Measurements from ENCODE around the gene GALNT17.
"Not testable (repeated sequence)": the region's sequence is repeated elsewhere in the genome, so short reads cannot be mapped to it uniquely, and the experiment has no call there.

Gene GALNT17

GRCh38 chr7:71229699-71230098 lies 97.8 kb downstream of the GALNT17 start:
- H3K4me3 ChIP-seq (ENCODE audit: low read depth, low read length), result no peak overlapping the region

GRCh38 chr7:71235253-71235652 lies 103.3 kb downstream of the GALNT17 start:
- H3K4me3 ChIP-seq (ENCODE audit: low read depth, low read length), result no peak overlapping the region

DNA sequence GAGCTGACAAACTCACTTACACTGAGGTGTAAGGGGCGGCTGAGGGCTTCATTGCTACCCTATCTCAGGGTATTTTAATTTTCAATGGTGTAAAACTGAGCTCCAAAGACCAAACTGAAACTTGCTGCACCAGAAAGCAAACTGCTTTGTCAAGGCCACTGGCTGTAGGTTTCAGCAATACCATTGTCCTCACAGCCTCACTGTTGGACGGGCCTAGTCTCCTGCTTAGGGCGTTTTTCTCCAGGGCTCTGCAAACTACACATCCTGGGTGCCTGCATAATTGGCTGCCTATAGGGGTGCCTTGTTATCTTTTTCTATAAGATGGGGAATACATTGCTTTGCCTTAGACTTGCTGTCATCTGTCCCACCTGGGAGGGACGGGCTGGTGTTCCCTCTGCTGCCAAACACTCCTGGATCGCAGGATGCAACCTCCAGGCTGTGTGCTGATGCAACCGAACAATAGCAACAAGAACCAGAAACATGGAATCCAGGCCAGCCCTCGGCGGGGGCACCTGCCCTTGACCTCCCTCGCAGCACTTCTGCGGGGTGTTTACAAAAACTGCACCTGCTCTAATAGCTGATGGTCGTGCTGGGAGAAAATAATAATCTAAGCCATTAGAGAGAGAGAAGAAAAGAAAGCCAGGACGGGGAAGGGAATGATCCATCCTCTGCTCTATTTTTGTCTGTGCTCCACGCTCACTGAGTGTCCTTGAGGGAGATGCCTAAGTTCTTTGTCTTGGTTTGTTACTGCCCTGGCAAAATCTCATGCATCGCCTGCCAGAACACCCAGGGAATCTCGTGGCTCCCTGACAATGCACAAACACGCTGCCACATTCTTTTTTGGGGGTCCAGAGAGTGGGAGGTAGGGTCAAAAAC lies 104.5 kb downstream of the GALNT17 start:
- H3K4me3 ChIP-seq (ENCODE audit: low read depth, low read length), result no peak overlapping the region

DNA sequence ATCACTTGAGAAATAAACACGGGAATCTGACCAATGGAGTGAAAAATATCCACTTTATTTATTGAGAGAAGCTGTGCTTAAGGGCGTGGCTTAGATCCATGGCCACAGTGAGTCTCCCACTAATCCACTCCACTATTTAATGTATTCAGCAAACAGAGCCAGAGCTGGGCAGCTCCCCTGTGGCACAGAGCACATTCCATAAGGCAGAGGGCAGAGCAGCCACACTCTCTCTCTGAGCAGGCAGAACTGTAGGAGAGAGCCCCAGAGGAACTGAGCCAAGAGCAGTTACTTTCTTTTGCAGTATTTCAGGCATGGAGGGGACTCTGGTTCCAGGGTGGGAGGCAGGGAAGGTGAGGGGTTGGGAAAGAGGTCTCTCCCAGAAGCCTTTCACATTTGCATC lies 106.0 kb downstream of the GALNT17 start:
- no peak overlapping the region for H3K4me3 ChIP-seq (ENCODE audit: low read depth, low read length)

DNA sequence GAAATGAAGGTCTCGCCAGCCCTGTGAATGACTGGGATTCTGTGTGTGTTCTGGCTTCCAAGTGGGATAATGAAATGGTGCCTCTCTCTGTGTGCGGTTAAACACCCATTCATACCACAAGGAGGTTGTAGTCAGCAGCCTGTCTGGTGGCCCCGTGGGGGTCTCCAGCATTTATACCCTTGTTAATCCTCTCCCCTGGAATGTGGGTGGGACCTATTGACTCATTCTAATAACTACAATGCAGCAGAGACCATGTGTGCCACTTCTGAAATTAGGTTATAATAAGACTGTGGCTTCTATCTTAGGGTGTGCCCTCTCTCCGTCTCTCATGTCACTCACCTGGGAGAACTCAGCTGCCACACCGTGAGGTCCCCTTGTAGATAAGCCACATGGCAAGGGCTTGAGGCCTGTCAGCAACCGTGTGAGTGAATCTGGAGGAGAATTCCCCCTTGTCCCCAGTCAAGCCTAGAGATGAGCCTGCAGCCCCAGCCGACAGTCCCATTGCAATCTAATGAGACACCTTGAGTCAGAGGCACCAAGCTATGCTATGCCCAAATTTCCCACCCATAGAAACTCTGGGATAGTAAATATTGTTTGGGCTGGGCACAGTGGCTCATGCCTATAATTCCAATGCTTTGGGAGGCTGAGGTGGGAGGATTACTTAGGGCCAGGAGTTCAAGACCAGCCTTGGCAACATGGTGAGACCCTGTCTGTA lies 106.8 kb downstream of the GALNT17 start:
- no peak overlapping the region for H3K4me3 ChIP-seq (ENCODE audit: low read depth, low read length)

- no peak overlapping the region for H3K4me3 ChIP-seq (ENCODE audit: low read depth, low read length)
Observed at GRCh38 chr7:71239586-71240268, 107.8 kb downstream of the GALNT17 start.

DNA sequence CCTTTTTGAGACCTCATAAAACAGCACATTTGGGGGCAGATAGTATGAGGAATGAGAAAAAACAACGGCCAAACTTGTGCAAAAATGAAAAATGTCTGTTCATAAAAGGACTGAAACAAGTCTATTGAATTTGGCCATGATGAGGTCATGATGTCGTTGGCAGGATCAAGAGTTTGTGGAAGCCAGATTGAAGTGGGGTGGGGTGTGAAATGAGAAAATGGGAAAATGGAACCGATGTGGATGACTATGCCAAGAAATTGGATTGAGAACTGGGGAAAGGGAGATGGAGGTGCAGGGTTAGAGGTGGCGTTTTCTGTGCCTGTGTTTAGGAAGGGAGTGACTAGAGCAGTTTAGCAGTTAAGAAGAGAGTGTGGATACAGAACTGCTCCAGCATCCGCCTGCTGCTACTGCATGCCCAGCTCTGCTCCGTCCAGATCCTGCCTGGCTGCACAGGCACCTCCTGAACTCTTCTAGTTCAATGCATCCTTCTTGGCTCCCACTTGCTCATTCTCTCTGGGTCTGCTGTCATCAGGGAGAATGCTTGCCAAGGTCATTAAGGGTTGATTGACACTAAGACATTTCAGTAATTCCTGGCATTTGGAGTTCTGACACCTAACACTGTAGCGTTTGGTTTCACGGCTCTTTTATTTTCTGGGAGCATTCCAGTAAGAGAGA lies 111.9 kb downstream of the GALNT17 start:
- no peak overlapping the region for H3K4me3 ChIP-seq (ENCODE audit: low read depth, low read length)

DNA sequence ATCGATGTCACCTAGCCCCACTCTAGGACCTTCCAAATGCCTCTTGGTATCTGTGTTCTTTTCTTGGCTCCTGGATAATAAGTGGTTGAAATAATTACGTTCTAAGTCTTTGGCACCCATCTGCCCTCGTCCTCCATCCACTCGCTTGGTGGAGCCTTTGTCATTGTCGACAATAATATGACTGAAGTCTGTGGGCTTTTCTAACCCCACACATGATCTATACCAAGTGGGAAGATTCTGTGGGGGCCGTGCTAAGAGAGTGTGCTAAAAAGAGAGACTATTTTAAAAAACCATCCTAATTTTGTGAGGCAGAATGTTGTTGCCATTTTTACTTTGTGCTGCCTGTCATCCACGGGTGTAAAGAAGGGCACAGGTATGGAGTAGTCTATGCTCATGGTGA lies 113.1 kb downstream of the GALNT17 start:
- no peak overlapping the region for H3K4me3 ChIP-seq (ENCODE audit: low read depth, low read length)

DNA sequence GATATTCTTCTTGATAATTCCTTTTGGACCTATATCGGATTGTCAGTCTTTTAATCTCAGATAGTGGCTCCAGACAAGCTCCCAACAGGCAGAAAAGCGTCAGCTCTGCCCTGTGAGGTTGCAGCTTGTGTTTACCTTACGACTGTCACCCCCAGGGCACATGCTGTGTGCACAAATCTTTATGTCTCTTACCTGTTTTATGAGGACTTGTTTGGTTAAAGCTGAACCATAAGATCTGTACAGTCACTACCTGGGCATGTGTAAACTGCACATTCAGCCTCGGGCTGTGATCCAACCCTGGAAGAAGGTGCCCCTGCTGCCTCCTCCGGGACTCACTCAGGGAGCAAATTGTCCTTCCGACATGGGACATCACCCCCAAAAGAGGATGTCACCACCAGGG lies 119.8 kb downstream of the GALNT17 start:
- no peak overlapping the region for H3K4me3 ChIP-seq (ENCODE audit: low read depth, low read length)

- H3K4me3 ChIP-seq (ENCODE audit: low read depth, low read length), result no peak overlapping the region
Observed at GRCh38 chr7:71254751-71255150, 122.8 kb downstream of the GALNT17 start.

DNA sequence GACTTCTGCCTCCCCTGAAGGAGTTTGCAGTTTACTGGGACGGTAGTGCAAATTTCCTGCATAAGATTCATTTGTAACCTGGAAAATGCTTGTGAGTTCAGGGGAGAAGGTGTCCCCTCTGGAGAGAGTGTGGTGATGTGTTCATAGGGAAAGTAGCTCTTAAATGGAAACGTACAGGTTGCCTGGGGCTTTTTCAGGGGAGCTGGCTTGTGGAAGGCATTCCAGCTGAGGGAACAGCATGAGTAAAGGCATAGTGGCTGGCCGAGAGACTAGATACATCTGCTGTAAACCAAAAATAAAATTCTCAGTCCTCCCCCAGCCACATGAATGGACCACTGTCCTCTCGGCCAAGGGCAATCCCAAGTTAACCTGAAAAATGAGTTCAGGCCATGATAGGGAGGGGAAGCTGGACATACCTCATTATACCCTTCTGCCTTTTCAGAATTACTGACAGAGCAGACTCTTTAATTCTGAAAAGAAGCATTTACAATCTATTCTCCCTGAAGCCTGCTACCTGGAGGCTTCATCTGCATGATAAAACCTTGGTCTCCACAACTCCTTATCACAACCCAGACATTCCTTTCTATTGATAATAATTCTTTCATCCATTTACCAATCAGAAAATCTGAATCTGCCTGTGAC lies 123.7 kb downstream of the GALNT17 start:
- no peak overlapping the region for H3K4me3 ChIP-seq (ENCODE audit: low read depth, low read length)

- H3K4me3 ChIP-seq (ENCODE audit: low read depth, low read length), result no peak overlapping the region
Observed at GRCh38 chr7:71261066-71261465, 129.1 kb downstream of the GALNT17 start.

GRCh38 chr7:71262834-71263233 lies 130.9 kb downstream of the GALNT17 start:
- H3K4me3 ChIP-seq (ENCODE audit: low read depth, low read length), result not testable (repeated sequence)

- H3K4me3 ChIP-seq (ENCODE audit: low read depth, low read length), result no peak overlapping the region
Observed at GRCh38 chr7:71264005-71264404, 132.1 kb downstream of the GALNT17 start.

DNA sequence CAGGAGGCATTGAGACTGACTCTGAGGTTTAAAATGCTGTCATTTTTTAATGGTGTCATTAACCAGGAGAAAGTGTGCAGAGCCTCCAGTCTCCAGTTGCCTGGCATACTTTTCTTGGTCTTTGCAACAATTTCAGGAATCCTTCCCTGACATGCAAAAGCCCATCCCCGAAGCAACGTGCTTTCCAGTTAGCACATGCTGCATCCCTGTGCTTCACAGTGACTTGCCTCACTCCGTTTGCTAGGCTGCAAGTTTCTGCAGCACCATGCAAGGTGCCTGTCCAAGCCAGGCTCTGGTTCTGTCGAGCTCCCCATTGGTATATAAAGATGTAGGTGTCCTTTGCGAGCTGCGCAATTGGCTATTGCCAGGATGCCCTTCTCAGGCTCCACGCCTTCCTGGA lies 135.0 kb downstream of the GALNT17 start:
- H3K4me3 ChIP-seq (ENCODE audit: low read depth, low read length), result no peak overlapping the region

- H3K4me3 ChIP-seq (ENCODE audit: low read depth, low read length), result no peak overlapping the region
Observed at GRCh38 chr7:71267734-71268469, 136.0 kb downstream of the GALNT17 start.

- H3K4me3 ChIP-seq (ENCODE audit: low read depth, low read length), result no peak overlapping the region
Observed at GRCh38 chr7:71270558-71270957, 138.6 kb downstream of the GALNT17 start.

DNA sequence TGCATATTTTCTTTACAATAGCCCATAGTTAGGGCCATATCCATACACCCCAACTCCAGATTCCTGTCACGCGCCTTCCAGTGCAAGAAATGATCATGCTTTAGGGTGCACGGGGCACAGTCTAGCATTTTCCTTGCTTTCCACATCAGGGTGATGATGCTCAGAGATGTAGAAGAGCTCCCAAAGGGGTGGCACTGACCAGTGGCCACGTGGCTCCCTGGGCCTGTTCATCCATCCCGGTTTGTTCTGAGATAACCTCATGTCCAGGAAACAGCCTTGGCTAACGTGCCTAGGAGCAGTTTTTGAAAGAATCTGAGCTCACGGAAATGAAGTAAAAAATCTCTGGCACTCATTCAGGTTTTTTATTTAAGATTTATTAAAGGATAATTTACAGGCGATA lies 139.3 kb downstream of the GALNT17 start:
- H3K4me3 ChIP-seq (ENCODE audit: low read depth, low read length), result no peak overlapping the region

DNA sequence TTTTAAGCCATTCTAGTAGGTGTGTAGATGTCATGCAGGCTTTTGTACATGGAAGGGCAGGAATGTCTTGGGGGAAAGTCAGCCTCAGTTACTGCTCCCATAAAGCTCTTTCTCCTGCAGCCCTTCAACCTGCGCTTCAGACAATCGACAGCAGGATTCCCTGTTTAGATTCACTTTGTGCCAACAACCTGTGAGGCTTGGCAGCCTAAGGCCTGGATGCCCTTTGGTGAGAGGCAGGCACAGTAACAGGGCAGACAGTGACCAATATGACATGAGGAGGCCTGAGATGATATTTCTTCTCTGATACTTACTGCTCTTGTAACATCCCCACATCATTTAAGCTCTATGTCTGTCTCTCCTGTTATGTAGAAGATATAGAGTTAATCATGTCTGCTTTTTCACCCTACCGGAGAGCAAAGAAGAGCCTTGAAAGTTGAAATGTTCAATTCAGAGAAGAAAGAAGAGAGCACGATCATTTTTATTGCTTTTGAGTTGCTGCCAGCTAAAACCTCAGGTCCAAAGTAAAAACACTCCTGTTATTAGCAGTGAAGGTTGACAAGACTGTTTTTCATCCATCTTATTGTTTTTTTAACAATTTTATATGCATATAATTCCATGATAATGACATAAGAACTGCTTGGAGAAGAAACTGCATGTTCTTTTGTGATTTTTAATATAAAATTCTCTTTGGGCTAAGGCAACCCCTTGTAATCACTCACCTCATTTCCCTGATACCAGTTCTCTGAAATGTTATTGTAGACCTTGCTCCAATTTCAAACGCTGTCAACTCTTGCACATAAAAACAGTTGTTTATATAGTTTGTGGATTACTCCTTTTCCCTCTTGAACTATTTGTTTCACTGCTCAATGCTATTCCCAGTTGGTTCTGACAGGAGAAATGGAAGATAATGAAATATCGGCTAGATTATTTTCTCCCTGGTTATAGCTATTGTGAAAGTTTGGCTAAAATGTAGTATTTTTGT lies 140.9 kb downstream of the GALNT17 start:
- H3K4me3 ChIP-seq (ENCODE audit: low read depth, low read length), result no peak overlapping the region
